MCF 10A (cell line): ENCODE results near the gene IGFLR1. TPM values are rescaled to one million over a fixed set of nuclear protein-coding genes. Genes with fewer than 3 reads are reported as not detected.
A peak's percentile ranks its signal among the peaks of the same experiment; 100 is the strongest.

Experiments
- BruUV-seq: library from RNA; stranded (reverse); fragments of 400-500 nt; replicated peaks from 2 replicates; lab custom pipeline; 2021; lab: Mats Ljungman, UMichigan
- CTCF ChIA-PET: fragments of 300-600 bp; sonication (Branson Sonifier 250); formaldehyde crosslinking; extraction: SDS; loops from one replicate; lab custom pipeline; 2021; ENCODE audit warnings: antibody characterized with exemption, inconsistent platforms; lab: Yijun Ruan, JAX
- POLR2A ChIA-PET: fragments of 300-600, 350-650 bp; sonication (Branson Sonifier 250); formaldehyde crosslinking; extraction: SDS; loops from one replicate; lab custom pipeline; 2020; ENCODE audit warnings: antibody characterized with exemption, inconsistent platforms; lab: Yijun Ruan, JAX
- DNase-seq: peaks from one replicate; pipeline ENCODE4 v3.0.0-alpha.2; 2018; ENCODE audit not compliant: unreplicated experiment
- H3K27ac Mint-ChIP-seq: one replicate; pipeline ENCODE4 v1.8.0; 2022; ENCODE audit warnings: mild to moderate bottlenecking, low read depth, mixed read lengths; ENCODE audit not compliant: unreplicated experiment
- H3K27me3 Mint-ChIP-seq: one replicate; pipeline ENCODE4 v1.8.0; 2022; ENCODE audit warnings: mixed read lengths; ENCODE audit not compliant: insufficient read depth, unreplicated experiment
- H3K36me3 Mint-ChIP-seq: one replicate; pipeline ENCODE4 v1.8.0; 2022; ENCODE audit warnings: mild to moderate bottlenecking, moderate library complexity, mixed read lengths; ENCODE audit not compliant: insufficient read depth, unreplicated experiment
- H3K4me1 Mint-ChIP-seq: one replicate; pipeline ENCODE4 v1.8.0; 2022; ENCODE audit warnings: mixed read lengths; ENCODE audit not compliant: insufficient read depth, unreplicated experiment
- H3K4me3 Mint-ChIP-seq: one replicate; pipeline ENCODE4 v1.8.0; 2022; ENCODE audit warnings: mild to moderate bottlenecking, moderate library complexity, mixed read lengths; ENCODE audit not compliant: unreplicated experiment
- H3K9me3 Mint-ChIP-seq: one replicate; pipeline ENCODE4 v1.8.0; 2022; ENCODE audit warnings: mixed read lengths; ENCODE audit not compliant: unreplicated experiment
- intact Hi-C: fragments of 100-400 bp; cut with micrococcal nuclease; formaldehyde crosslinking; loops from 2 replicates; pipeline ENCODE4 v1.14.1; 2022
- total RNA-seq: library from RNA; stranded (reverse); gene quantifications from 2 replicates; pipeline ENCODE4 v1.2.3, GENCODE V29; 2022
- TF ChIP-seq, protein P1 (sequence below): fragments of 200-600 bp; IDR thresholded peaks from one replicate; pipeline ENCODE4 v1.8.0; 2022; ENCODE audit warnings: antibody characterized with exemption, mild to moderate bottlenecking; ENCODE audit not compliant: unreplicated experiment

IGFLR1 gene
- total RNA-seq, 1 experiment from 2014 or later = 4.2 TPM

DNA sequence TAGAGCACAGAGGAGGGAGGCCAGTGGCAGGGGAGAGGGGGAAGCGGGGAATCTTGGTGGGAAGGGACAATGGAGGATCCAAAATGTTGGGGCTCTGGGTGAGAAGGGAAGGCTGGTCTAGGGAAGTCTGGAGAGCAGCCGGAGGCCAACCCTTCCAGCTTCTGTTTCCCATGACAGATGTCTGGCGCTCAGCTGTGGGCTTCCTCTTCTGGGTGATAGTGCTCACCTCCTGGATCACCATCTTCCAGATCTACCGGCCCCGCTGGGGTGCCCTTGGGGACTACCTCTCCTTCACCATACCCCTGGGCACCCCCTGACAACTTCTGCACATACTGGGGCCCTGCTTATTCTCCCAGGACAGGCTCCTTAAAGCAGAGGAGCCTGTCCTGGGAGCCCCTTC, 4.3 kb upstream of the IGFLR1 start:
- TF ChIP-seq, protein P1, sequence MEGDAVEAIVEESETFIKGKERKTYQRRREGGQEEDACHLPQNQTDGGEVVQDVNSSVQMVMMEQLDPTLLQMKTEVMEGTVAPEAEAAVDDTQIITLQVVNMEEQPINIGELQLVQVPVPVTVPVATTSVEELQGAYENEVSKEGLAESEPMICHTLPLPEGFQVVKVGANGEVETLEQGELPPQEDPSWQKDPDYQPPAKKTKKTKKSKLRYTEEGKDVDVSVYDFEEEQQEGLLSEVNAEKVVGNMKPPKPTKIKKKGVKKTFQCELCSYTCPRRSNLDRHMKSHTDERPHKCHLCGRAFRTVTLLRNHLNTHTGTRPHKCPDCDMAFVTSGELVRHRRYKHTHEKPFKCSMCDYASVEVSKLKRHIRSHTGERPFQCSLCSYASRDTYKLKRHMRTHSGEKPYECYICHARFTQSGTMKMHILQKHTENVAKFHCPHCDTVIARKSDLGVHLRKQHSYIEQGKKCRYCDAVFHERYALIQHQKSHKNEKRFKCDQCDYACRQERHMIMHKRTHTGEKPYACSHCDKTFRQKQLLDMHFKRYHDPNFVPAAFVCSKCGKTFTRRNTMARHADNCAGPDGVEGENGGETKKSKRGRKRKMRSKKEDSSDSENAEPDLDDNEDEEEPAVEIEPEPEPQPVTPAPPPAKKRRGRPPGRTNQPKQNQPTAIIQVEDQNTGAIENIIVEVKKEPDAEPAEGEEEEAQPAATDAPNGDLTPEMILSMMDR = no peak
- peak overlapping the region; percentile 100 for H3K27ac Mint-ChIP-seq
- H3K4me3 Mint-ChIP-seq = peak overlapping the region; percentile 99
- CTCF ChIA-PET = no interaction called here
- POLR2A ChIA-PET = interaction anchor here (0.8 to 3.1 kb wide), 3 partner anchors 103 to 394 kb away, joined by 3 to 12 read pairs (median 3); no protein-coding TSS in a partner anchor
- BruUV-seq = no TSS peak
- peaks cover 32% of the 10 kb centered on the region for H3K4me1 Mint-ChIP-seq
- peaks cover 31% of the 10 kb centered on the region for H3K36me3 Mint-ChIP-seq
- intact Hi-C loops = no loop called here
- DNase-seq = no peak
- no peaks in the 10 kb centered on the region for H3K27me3 Mint-ChIP-seq
- H3K9me3 Mint-ChIP-seq = no peaks in the 10 kb centered on the region

DNA sequence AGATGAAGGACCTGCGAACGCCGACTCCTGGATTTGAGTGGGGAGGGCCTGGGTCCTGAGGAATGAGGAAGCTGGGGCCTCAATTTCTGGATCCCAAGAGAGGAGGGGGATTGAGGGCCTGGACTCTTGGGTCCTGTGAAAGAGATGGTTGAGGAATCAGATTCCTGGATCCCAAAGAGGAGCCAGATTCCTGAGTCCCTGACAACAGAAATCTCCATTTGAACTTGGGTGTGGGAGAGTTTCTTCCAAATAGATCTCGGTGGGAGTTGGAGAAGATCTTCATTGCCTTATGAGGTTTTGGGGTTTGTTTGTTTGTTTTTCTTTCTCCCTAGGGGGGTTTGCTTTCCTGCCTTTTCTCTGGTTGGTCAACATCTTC, 3.8 kb upstream of the IGFLR1 start:
- BruUV-seq = no TSS peak
- H3K4me3 Mint-ChIP-seq = peak overlapping the region; percentile 99
- DNase-seq = no peak
- CTCF ChIA-PET = no interaction called here
- intact Hi-C loops = no loop called here
- H3K27ac Mint-ChIP-seq = peak overlapping the region; percentile 100
- peaks cover 31% of the 10 kb centered on the region for H3K36me3 Mint-ChIP-seq
- H3K4me1 Mint-ChIP-seq = peaks cover 32% of the 10 kb centered on the region
- TF ChIP-seq, protein P1 = no peak
- H3K9me3 Mint-ChIP-seq = no peaks in the 10 kb centered on the region
- POLR2A ChIA-PET = interaction anchor here (0.8 to 3.1 kb wide), 8 partner anchors 18 to 394 kb away, joined by 3 to 12 read pairs (median 4); partner anchors contain the start of genes COX6B1 and NFKBID
- no peaks in the 10 kb centered on the region for H3K27me3 Mint-ChIP-seq

DNA sequence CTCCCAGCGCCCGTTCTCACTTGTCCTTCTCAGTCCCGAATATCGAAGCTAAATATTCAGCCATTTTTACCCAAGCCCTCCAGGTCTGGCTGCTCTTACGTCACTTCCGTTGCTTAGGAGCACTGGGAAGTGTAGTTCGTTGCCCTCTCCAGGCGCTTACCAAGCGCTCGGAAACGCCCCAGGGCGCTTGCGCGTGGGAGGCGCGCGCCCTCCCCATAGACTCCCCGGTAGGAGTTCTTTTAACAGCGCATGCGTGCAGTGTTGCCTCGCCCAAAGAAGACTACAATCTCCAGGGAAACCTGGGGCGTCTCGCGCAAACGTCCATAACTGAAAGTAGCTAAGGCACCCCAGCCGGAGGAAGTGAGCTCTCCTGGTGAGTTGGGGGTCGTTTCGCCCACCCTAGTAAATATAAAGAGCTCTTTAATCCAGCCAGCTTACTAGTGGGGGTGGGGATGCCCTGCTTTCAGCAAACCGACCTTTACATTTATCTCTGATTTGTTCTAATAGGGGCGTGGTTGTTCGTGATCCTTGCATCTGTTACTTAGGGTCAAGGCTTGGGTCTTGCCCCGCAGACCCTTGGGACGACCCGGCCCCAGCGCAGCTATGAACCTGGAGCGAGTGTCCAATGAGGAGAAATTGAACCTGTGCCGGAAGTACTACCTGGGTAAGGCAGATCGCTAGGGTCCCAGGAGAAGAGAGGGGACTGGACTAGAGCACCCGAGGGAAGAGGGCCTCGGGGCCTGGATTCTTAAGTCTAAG, 3.3 kb upstream of the IGFLR1 start, which contains the start of the genes PSENEN and U2AF1L4:
PSENEN (plus strand) TSS at position 324 of the 759 bp plus-strand sequence; CDS start at position 604, 280 bp downstream.
U2AF1L4 (minus strand) TSS at position 91 of the 759 bp plus-strand sequence; CDS start at position 64, 27 bp downstream.
- Mint-ChIP-seq H3K27ac (peak within 1 kb of the TSS; percentile 100), H3K36me3 (peaks cover 31% of the 10 kb centered on the region), H3K4me1 (peaks cover 32% of the 10 kb centered on the region), H3K4me3 (peak within 1 kb of the TSS; percentile 99), H3K9me3 (no peaks in the 10 kb centered on the region), H3K27me3 (no peaks in the 10 kb centered on the region)
- intact Hi-C loops = loop anchor here (1.0 kb wide), 1 partner anchor 28 kb away; no protein-coding TSS in a partner anchor
- peak; percentile 100 for DNase-seq
- TF ChIP-seq, protein P1 = no peak
- TSS peak; percentile 61 for BruUV-seq
- ChIA-PET POLR2A (interaction anchor here (0.6 to 3.1 kb wide), 15 partner anchors 8 to 469 kb away, joined by 3 to 12 read pairs (median 3); partner anchors contain the start of genes ALKBH6, COX6B1, NFKBID and POLR2I), CTCF (interaction anchor here (1.1 kb wide), 1 partner anchor 27 kb away, joined by 7 read pairs; no protein-coding TSS in a partner anchor)
